Measurements from ENCODE around the gene RASAL2.
"Not testable (repeated sequence)": the region's sequence is repeated elsewhere in the genome, so short reads cannot be mapped to it uniquely, and the experiment has no call there.

The RASAL2 gene

GRCh38 chr1:178495158-178495557, 401.3 kb downstream of the RASAL2 start:
- no peak for DNase-seq (ENCODE audit: low spot score)

- DNase-seq (ENCODE audit: low spot score): no peak
Measured at GRCh38 chr1:178495741-178496409, 402.0 kb downstream of the RASAL2 start.

GRCh38 chr1:178496410-178497135, 402.7 kb downstream of the RASAL2 start, which contains the start of gene CLEC20A:
Gene CLEC20A, minus strand, starts transcription at chr1:178496964. Its CDS starts 25 bp downstream, at chr1:178496939.
- no peak for DNase-seq (ENCODE audit: low spot score)

- DNase-seq (ENCODE audit: low spot score): no peak
Measured at GRCh38 chr1:178497903-178498478, 404.1 kb downstream of the RASAL2 start.

GRCh38 chr1:178498896-178499675, 405.2 kb downstream of the RASAL2 start:
- DNase-seq (ENCODE audit: low spot score): no peak

- no peak for DNase-seq (ENCODE audit: low spot score)
Measured at GRCh38 chr1:178500091-178500770, 406.3 kb downstream of the RASAL2 start.

- no peak for DNase-seq (ENCODE audit: low spot score)
Measured at GRCh38 chr1:178500936-178501554, 407.1 kb downstream of the RASAL2 start.

GRCh38 chr1:178501705-178502329, 407.9 kb downstream of the RASAL2 start:
- DNase-seq (ENCODE audit: low spot score): peak; percentile 63

- no peak for DNase-seq (ENCODE audit: low spot score)
Measured at GRCh38 chr1:178502330-178502714, 408.4 kb downstream of the RASAL2 start.

- no peak for DNase-seq (ENCODE audit: low spot score)
Measured at GRCh38 chr1:178502856-178503255, 409.0 kb downstream of the RASAL2 start.

GRCh38 chr1:178503316-178503715, 409.4 kb downstream of the RASAL2 start:
- DNase-seq (ENCODE audit: low spot score): not testable (repeated sequence)

GRCh38 chr1:178503849-178504248, 409.9 kb downstream of the RASAL2 start:
- no peak for DNase-seq (ENCODE audit: low spot score)

- DNase-seq (ENCODE audit: low spot score): no peak
Measured at GRCh38 chr1:178504286-178504685, 410.4 kb downstream of the RASAL2 start.

- no peak for DNase-seq (ENCODE audit: low spot score)
Measured at GRCh38 chr1:178506177-178506576, 412.3 kb downstream of the RASAL2 start.

- DNase-seq (ENCODE audit: low spot score): no peak
Measured at GRCh38 chr1:178506669-178507068, 412.8 kb downstream of the RASAL2 start.

GRCh38 chr1:178509414-178510007, 415.6 kb downstream of the RASAL2 start:
- no peak for DNase-seq (ENCODE audit: low spot score)

GRCh38 chr1:178510155-178510554, 416.3 kb downstream of the RASAL2 start:
- no peak for DNase-seq (ENCODE audit: low spot score)

- DNase-seq (ENCODE audit: low spot score): no peak
Measured at GRCh38 chr1:178512566-178513277, 418.8 kb downstream of the RASAL2 start, which contains the start of gene TEX35. Gene TEX35, plus strand, starts transcription at chr1:178513109. Its CDS starts 80 bp downstream, at chr1:178513189.

- no peak for DNase-seq (ENCODE audit: low spot score)
Measured at GRCh38 chr1:178513278-178513983, 419.5 kb downstream of the RASAL2 start.
